Type B pancreatic cell (in vitro differentiated cells): ENCODE results near the gene GP9. TPM values are rescaled to one million over a fixed set of nuclear protein-coding genes. Genes with fewer than 3 reads are reported as not detected.

Experiments used
- DNase-seq: peaks from one replicate; pipeline ENCODE4 v3.0.0; 2021; ENCODE audit warnings: mixed read lengths; ENCODE audit not compliant: unreplicated experiment; ENCODE audit errors: extremely low spot score
- H3K27ac Mint-ChIP-seq: 2 replicates; pipeline ENCODE4 v1.8.0; 2021; ENCODE audit warnings: mild to moderate bottlenecking, mixed read lengths
- H3K27me3 Mint-ChIP-seq: 2 replicates; pipeline ENCODE4 v1.8.0; 2021; ENCODE audit warnings: mixed read lengths
- H3K36me3 Mint-ChIP-seq: 2 replicates; pipeline ENCODE4 v1.8.0; 2021; ENCODE audit warnings: mixed read lengths
- H3K4me1 Mint-ChIP-seq: one replicate; pipeline ENCODE4 v1.8.0; 2021; ENCODE audit warnings: mixed read lengths; ENCODE audit not compliant: unreplicated experiment
- H3K4me3 Mint-ChIP-seq: 2 replicates; pipeline ENCODE4 v1.8.0; 2021; ENCODE audit warnings: mild to moderate bottlenecking, mixed read lengths
- H3K9me3 Mint-ChIP-seq: 2 replicates; pipeline ENCODE4 v1.8.0; 2021; ENCODE audit warnings: mixed read lengths
- total RNA-seq: library from RNA; stranded (reverse); gene quantifications from 2 replicates; pipeline ENCODE4 v1.2.1, GENCODE V29; 2021; ENCODE audit warnings: low replicate concordance
- TF ChIP-seq, protein P1 (sequence below): fragments of 200-600 bp; sonication (generic); conservative IDR thresholded peaks from 2 replicates; pipeline ENCODE4 v1.5.0; 2021; ENCODE audit warnings: antibody characterized with exemption, mild to moderate bottlenecking

Gene GP9
- total RNA-seq, 1 donor from 2014 or later, result not detected

DNA sequence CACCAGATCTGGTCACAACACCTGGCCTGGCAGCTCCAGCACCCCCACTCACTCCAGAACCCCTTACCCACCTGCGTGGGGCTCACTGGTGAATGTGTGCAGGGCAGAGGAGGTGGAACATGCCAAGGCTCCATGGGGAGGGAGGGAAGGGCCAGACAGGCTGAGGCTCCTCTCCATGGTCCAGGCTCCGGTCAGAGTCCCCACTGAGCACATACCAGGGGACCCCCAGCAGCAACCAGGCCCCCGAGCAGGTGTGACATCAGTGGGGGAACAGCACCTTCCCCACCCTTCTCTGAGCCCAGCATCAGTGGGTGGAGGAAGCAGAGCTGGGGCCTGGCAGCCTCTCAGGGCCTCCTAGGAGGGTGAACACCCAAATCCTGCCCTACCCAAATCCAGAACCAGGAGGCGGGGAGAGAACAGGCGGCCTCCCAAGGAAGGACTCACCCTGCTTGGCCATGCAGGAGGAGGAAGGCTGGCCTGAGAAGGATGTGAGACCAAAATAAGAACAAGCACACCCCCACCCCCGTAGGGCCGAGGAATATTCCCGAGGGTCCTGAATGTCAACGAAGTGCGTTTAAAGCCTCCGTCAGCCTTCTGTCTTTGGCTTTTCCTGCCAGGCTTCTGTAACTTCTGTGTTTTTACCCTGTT, 1.1 kb upstream of the GP9 start:
- no peaks in the 10 kb centered on the region for H3K27me3 Mint-ChIP-seq
- no peaks in the 10 kb centered on the region for H3K36me3 Mint-ChIP-seq
- no peak overlapping the region for H3K27ac Mint-ChIP-seq
- TF ChIP-seq, protein P1, sequence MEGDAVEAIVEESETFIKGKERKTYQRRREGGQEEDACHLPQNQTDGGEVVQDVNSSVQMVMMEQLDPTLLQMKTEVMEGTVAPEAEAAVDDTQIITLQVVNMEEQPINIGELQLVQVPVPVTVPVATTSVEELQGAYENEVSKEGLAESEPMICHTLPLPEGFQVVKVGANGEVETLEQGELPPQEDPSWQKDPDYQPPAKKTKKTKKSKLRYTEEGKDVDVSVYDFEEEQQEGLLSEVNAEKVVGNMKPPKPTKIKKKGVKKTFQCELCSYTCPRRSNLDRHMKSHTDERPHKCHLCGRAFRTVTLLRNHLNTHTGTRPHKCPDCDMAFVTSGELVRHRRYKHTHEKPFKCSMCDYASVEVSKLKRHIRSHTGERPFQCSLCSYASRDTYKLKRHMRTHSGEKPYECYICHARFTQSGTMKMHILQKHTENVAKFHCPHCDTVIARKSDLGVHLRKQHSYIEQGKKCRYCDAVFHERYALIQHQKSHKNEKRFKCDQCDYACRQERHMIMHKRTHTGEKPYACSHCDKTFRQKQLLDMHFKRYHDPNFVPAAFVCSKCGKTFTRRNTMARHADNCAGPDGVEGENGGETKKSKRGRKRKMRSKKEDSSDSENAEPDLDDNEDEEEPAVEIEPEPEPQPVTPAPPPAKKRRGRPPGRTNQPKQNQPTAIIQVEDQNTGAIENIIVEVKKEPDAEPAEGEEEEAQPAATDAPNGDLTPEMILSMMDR, result no peak
- H3K4me1 Mint-ChIP-seq, result peaks cover 16% of the 10 kb centered on the region
- H3K9me3 Mint-ChIP-seq, result no peaks in the 10 kb centered on the region
- no peak for DNase-seq
- no peak overlapping the region for H3K4me3 Mint-ChIP-seq

DNA sequence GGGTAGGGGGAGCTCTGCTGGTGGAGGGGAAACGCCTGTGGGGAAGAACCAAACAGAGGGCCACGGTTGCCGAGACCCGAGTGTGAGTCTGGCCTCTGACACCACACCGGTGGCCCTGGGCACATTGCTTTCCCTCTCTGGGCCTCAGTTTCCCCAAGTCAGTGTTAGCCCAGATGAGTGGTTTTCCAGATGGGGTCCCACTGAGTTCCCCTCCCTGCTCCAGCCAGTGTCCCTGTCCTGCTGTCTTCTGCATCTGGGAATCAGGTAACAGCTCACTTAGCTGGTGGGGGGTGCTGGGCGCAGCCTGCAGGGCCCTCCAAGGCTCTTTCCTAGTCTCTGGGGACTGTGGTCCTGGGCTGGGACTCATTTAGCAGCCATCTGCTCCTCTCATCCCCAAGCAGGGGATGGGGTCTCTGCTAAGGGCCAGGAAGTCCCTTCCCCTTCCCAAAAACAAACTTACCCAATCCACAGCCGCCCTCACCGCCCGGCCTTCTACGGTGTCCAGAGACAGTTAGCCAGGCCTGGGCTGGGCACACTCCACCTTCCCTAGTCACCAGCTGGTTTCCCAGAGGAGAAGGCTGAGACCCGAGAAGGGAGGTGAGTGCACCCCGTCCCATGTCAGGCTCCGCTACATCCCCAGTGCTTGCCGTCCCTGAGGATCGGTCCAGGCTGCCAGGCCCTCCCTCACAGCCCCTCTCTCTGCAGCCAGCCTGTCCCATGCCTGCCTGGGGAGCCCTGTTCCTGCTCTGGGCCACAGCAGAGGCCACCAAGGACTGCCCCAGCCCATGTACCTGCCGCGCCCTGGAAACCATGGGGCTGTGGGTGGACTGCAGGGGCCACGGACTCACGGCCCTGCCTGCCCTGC, 676 bp downstream of the GP9 start:
- H3K27ac Mint-ChIP-seq, result no peak overlapping the region
- H3K36me3 Mint-ChIP-seq, result no peaks in the 10 kb centered on the region
- H3K4me1 Mint-ChIP-seq, result peaks cover 10% of the 10 kb centered on the region
- no peaks in the 10 kb centered on the region for H3K9me3 Mint-ChIP-seq
- no peak for DNase-seq
- H3K27me3 Mint-ChIP-seq, result no peaks in the 10 kb centered on the region
- no peak overlapping the region for H3K4me3 Mint-ChIP-seq
- TF ChIP-seq, protein P1, result no peak

DNA sequence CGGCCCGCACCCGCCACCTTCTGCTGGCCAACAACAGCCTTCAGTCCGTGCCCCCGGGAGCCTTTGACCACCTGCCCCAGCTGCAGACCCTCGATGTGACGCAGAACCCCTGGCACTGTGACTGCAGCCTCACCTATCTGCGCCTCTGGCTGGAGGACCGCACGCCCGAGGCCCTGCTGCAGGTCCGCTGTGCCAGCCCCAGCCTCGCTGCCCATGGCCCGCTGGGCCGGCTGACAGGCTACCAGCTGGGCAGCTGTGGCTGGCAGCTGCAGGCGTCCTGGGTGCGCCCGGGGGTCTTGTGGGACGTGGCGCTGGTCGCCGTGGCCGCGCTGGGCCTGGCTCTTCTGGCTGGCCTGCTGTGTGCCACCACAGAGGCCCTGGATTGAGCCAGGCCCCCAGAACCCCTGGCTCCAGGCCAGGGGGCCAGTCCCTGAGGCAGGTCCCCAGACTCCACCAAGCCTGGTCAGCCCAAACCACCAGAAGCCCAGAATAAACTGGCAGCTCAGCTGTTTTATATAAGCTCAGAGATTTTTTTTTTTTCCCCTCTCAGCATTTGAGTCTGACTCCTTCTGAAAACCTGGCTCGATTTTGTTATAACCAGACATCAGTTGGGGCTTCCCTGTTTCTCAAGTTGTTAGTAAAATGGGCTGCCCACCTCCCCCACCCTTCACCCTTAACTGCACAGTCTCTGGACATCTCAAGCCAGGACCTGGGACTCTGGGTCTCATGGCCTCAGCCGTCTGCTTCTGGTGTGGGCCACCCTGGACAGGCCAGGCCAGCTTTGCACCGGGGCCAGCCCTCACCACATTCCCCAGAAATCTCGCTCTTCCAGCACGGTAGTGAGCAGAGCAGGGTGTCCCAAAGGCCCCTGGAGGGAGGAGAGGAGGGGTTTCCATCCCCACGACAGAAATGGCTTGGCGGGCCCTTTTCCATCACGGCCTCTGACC, 1.6 kb downstream of the GP9 start:
- Mint-ChIP-seq H3K36me3 (no peaks in the 10 kb centered on the region), H3K9me3 (no peaks in the 10 kb centered on the region), H3K4me1 (peaks cover 10% of the 10 kb centered on the region), H3K27me3 (no peaks in the 10 kb centered on the region), H3K4me3 (no peak overlapping the region), H3K27ac (peak overlapping the region; percentile 8)
- TF ChIP-seq, protein P1, result no peak
- DNase-seq, result no peak

DNA sequence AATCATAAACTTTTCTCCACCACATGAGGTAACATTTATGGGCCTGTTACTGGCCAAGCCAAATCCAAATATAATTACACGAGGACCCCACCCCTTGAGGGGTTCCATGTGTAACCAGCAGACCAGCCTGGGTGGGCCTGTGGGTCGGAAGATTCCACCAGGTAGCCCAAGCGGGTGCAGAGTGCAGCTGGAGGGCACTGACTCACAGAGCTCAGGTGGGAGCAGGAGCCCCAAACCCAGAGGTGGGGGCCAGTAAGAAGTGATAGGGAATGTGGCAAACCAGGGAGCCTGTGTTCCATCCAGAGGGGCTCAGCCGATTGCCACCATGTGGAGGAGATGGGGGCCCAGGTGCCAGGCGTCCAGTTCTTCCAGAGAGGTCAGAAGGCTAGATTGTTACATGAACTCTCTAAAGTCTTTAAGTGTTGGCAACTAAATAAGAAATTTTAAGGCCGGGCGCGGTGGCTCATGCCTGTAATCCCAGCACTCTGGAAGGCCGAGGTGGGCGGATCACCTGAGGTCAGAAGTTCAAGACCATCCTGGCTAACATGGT, 2.6 kb downstream of the GP9 start:
- H3K27ac Mint-ChIP-seq, result peak overlapping the region; percentile 8
- TF ChIP-seq, protein P1, result no peak

DNA sequence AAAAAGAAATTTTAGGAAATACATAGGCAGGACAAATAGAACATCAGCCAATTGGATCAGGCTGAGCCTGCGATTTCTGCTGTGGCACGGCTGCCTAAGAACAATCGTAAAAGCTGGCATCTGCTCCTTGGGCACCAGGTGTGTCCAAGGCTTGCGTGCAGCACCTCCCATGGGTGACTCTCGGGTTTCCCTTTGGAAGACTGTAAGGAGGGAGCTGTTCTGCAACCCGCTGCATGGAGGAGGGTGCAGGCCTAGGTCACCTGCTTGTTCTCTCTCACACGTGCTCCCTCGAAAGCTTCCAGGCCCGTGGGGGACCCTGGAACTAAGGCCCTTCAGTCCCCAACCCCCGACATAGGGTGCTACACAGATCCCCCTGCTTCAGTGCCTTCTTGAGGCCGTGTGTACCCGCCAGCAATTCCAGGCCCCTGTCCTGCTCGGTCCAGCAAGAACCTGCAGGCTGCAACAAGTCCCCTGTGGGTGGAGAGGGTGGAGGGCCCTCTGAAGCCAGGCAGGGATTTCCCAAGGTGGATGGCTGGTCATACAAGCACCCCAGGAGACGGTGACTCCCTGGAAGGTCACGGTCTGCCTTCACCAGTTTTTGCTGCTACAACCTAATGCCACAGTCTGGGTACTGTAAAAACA, 3.4 kb downstream of the GP9 start:
- TF ChIP-seq, protein P1, result no peak
- Mint-ChIP-seq H3K27ac (no peak overlapping the region), H3K9me3 (no peaks in the 10 kb centered on the region), H3K36me3 (no peaks in the 10 kb centered on the region), H3K4me3 (no peak overlapping the region), H3K4me1 (peaks cover 5% of the 10 kb centered on the region), H3K27me3 (no peaks in the 10 kb centered on the region)
- DNase-seq, result no peak

More for the DNA sequence above, 2.6 kb downstream of the GP9 start:
- Mint-ChIP-seq H3K27me3 (no peaks in the 10 kb centered on the region), H3K4me1 (peaks cover 10% of the 10 kb centered on the region), H3K9me3 (no peaks in the 10 kb centered on the region), H3K36me3 (no peaks in the 10 kb centered on the region), H3K4me3 (no peak overlapping the region)
- DNase-seq, result no peak
